Subcutaneous adipose tissue (tissue), 4 donors: ENCODE results near the gene RGL3. TPM values are rescaled to one million over a fixed set of nuclear protein-coding genes. Genes with fewer than 3 reads are reported as not detected.

Experiments used
- total RNA-seq, 4 donors: library from RNA; depleted of rRNA; stranded (reverse); fragments of >200 nt; gene quantifications; one replicate each; pipeline ENCODE4 v1.1.0, GENCODE V29; 2016
- TF ChIP-seq, protein P1 (sequence below): fragments of 450-650 bp; IDR thresholded peaks from one replicate; pipeline ENCODE4 v1.5.1; 2016; ENCODE audit warnings: low read depth, mild to moderate bottlenecking, control low read depth, antibody characterized with exemption, moderate library complexity

The RGL3 gene
- total RNA-seq, 4 donors from 2014 or later: 4.7 to 17.5 (median 6.1) TPM

DNA sequence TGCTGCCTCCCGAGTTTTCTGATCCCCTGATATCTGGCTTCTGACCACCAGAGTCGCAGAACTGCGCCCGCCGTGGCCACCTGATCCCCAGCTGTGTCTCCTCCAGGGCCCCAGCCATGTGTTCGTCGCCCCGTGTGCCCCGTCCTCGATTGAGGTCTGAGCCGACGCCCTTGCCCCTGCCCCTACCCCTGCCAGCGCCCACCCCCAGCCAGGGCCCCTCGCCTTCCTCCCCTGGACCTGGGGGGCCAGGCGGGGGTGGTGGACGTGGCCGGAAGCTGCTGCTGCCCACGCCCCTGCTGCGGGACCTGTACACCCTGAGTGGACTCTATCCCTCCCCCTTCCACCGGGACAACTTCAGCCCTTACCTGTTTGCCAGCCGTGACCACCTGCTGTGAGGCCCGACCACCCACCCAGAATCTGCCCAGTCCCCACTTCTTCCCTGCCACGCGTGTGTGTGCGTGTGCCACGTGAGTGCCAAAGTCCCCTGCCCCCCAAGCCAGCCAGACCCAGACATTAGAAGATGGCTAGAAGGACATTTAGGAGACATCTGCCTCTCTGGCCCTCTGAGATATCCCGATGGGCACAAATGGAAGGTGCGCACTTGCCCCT lies 54.7 kb downstream of the RGL3 start:
- TF ChIP-seq, protein P1, sequence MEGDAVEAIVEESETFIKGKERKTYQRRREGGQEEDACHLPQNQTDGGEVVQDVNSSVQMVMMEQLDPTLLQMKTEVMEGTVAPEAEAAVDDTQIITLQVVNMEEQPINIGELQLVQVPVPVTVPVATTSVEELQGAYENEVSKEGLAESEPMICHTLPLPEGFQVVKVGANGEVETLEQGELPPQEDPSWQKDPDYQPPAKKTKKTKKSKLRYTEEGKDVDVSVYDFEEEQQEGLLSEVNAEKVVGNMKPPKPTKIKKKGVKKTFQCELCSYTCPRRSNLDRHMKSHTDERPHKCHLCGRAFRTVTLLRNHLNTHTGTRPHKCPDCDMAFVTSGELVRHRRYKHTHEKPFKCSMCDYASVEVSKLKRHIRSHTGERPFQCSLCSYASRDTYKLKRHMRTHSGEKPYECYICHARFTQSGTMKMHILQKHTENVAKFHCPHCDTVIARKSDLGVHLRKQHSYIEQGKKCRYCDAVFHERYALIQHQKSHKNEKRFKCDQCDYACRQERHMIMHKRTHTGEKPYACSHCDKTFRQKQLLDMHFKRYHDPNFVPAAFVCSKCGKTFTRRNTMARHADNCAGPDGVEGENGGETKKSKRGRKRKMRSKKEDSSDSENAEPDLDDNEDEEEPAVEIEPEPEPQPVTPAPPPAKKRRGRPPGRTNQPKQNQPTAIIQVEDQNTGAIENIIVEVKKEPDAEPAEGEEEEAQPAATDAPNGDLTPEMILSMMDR: no peak

DNA sequence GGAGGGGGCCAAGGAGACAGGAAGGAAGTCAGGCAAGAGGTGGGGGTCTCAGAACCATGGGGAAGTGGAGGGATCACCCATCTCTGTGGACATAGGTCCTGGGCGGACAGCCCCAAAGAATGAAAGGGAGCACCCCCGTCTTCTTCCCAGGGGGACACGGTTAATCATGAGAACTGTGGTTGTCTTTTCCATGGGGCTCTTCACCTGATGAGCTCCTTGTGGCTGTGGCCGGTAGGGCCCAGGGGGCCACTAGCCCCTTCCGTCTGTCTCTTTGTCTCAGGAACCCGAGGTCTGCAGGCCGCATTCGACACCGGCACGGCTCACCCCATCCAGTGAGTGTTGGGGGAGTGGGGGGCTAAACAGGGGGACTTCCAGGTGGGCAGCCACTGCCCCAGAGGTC lies 55.2 kb downstream of the RGL3 start:
- TF ChIP-seq, protein P1: no peak

DNA sequence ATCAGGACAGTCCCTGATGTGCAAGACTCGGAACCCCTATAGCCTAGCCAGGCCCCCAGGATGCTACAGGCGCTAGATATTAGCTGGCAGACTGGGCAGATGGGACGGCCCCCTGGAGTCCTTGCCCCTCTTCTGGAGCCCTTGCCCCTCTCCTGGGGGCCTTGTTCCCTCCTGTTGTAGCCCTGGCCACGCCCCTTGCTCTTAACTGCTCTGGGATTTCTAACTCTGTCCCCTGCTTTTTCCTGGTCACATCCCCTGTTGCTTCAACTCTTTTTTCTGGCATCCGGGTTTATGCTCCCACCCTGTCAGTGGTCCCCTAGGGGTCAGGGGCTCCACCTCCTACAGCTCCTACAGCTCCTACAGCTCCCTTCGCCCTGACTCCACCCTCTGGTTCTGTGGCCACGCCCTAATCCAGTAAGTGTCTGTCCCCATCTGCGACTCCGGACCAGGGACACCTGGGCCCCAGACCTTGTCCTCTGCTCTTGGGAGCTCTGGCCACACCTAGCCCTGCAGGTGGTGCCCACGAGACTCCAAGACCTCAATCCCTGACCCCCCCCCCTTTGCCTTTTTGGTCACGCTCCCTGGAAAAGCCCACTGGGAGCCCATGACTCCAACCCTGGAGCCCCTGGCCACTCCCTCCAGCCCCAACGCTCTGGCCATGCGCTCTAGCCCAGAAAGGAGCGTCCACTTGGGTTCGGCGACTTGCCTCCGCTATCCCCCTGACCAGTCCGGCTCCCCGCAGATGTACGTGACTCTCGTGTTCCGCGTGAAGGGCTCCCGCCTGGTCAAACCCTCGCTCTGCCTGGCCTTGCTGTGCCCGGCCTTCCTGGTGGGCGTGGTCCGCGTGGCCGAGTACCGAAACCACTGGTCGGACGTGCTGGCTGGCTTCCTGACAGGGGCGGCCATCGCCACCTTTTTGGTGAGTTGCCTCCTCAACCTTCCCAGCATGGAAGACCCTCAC lies 57.1 kb downstream of the RGL3 start:
- TF ChIP-seq, protein P1: no peak

DNA sequence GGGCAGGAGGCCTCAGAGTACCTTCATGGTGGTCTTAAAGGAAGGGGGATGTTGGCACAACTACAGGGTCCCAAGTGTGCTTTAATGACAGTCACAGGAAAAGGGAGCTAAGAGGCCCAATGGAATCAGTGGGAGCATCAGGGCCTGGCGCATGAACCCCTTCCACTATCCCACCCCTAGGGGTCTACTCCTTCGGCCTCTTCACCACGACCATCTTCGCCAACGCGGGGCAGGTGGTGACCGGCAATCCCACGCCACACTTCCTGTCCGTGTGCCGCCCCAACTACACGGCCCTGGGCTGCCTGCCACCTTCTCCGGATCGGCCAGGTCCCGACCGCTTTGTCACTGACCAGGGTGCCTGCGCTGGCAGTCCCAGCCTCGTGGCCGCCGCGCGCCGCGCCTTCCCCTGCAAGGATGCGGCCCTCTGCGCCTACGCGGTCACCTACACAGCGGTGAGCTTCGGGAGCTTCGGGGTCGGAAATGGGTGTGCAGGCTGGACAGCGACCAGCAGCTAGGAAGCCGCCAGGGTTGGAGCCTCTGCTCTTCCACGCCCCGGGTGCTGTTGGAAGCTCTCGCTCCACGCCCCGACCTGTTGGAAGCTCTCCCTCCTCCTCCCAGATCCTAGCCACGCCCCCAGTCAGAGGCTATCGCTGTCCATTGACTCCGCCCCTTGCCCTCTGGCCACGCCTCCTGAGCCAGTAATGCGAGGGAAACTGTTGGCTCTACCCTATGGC lies 57.9 kb downstream of the RGL3 start:
- TF ChIP-seq, protein P1: no peak

DNA sequence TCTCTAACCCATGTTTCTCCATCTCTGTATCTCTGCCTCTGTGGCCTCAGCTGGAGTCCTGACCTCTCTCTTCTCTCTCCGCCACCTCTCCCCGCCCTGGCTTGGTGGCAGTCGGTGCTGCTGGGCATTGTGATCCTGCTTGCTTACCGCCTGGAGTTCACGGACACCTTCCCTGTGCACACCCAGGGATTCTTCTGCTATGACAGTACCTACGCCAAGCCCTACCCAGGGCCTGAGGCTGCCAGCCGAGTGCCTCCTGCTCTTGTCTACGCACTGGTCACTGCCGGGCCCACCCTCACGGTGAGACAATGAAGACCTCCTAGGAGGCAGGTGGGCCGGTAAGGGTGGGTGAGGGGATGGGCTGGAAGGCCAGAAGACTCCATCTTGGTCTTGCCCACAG lies 59.7 kb downstream of the RGL3 start:
- TF ChIP-seq, protein P1: no peak

DNA sequence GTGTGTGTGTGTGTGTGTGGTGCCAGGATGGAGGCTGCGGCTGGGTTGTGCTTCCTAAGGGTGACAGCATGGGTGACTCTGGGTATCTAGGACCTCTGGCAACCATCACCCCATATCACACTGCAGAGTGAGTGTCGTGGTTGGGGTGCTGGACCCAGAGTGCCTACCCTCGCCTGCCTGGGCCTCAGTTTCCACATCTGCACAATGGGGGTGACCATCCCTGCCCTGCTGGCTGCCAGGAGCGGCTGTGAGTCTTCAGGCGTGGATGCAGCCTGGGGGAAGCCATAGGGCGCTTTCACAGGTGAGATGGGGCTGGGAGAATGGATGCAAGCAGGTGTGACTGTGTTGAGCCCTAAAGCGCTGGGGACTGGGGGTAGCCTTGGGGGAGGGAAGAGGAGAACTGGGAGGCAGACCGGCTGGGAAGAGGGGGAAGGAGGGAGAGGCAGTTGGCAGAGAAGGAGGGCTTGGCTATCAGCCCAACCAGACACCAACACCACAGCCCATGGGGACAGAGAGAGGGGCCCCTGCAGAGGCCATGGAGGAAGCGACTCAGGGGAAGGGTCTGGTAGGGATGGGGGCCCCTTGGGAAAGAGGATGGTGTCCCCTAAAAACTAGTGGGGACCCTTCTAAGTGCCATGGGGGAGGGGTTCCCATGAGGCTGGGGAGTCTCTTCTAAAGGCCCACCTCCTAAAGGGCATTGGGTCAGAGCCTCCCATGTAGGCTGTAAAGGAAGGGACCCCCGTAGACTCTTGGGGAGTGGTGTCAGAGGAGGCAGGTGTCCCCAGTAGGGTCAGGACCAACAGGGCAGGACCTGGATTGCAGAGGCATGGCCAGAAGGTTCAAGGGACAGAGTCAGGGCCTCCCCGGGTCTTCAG lies 62.2 kb downstream of the RGL3 start:
- TF ChIP-seq, protein P1: no peak
